A673 (cell line): Measurements from ENCODE around the gene MDP1. TPM values are rescaled to one million over a fixed set of nuclear protein-coding genes. Genes with fewer than 3 reads are reported as not detected.

Experiments
- BruUV-seq: library from RNA; stranded (reverse); fragments of 400-500 nt; replicated peaks from 2 replicates; lab custom pipeline; 2021; lab: Mats Ljungman, UMichigan
- CTCF ChIA-PET: fragments of 300-600 bp; sonication (Branson Sonifier 250); formaldehyde crosslinking; loops from one replicate; lab custom pipeline; 2022; ENCODE audit warnings: antibody characterized with exemption; lab: Charles Lee
- POLR2A ChIA-PET: fragments of 300-600 bp; sonication (Branson Sonifier 250); formaldehyde crosslinking; loops from one replicate; lab custom pipeline; 2022; ENCODE audit warnings: antibody characterized with exemption; ENCODE audit not compliant: low non-redundant PET; lab: Charles Lee
- DNase-seq: peaks from one replicate; pipeline ENCODE4 v3.0.0-alpha.2; 2015; ENCODE audit warnings: low spot score
- H3K27ac ChIP-seq: fragments of 200-600 bp; sonication (generic); 2 replicates; pipeline ENCODE4 v1.5.1; 2016; ENCODE audit warnings: mixed run types, low read depth, mild to moderate bottlenecking, mixed read lengths, antibody characterized with exemption, low read length; ENCODE audit not compliant: poor library complexity, severe bottlenecking
- H3K27me3 ChIP-seq: fragments of 200-600 bp; sonication (generic); replicated peaks from 2 replicates; pipeline ENCODE4 v1.6.1; 2017; ENCODE audit warnings: mixed run types, low read depth, mild to moderate bottlenecking, mixed read lengths, antibody characterized with exemption, low read length; ENCODE audit not compliant: insufficient read depth, poor library complexity
- H3K36me3 ChIP-seq: fragments of 200-600 bp; sonication (generic); 2 replicates; pipeline ENCODE4 v1.6.1; 2016; ENCODE audit warnings: mixed run types, mild to moderate bottlenecking, mixed read lengths, antibody characterized with exemption, low read length; ENCODE audit not compliant: insufficient read depth, poor library complexity, severe bottlenecking
- H3K4me1 ChIP-seq: fragments of 200-600 bp; sonication (generic); 2 replicates; pipeline ENCODE4 v1.6.1; 2017; ENCODE audit warnings: mixed run types, mild to moderate bottlenecking, mixed read lengths, antibody characterized with exemption, low read length; ENCODE audit not compliant: insufficient read depth, poor library complexity, severe bottlenecking
- H3K4me3 ChIP-seq: fragments of 200-600 bp; sonication (generic); 2 replicates; pipeline ENCODE4 v1.5.1; 2016; ENCODE audit warnings: low read depth, mixed run types, mild to moderate bottlenecking, mixed read lengths, low read length; ENCODE audit not compliant: poor library complexity, severe bottlenecking
- H3K9me3 ChIP-seq: fragments of 200-600 bp; sonication (generic); 2 replicates; pipeline ENCODE4 v1.6.1; 2016; ENCODE audit warnings: mixed run types, low read depth, mild to moderate bottlenecking, mixed read lengths, antibody characterized with exemption, low read length; ENCODE audit not compliant: poor library complexity, severe bottlenecking
- CTCF ChIP-seq: fragments of 300-800, 200-600 bp; sonication (generic); conservative IDR thresholded peaks from 2 replicates; pipeline ENCODE4 v1.5.1; 2017; ENCODE audit warnings: low read depth, mild to moderate bottlenecking, antibody characterized with exemption, low read length, moderate library complexity, mixed read lengths
- EZH2 ChIP-seq: fragments of 200-600 bp; sonication (generic); IDR thresholded peaks from 2 replicates; pipeline ENCODE4 v1.6.1; 2017; ENCODE audit warnings: borderline replicate concordance, low read depth, mild to moderate bottlenecking, mixed read lengths, antibody characterized with exemption, low read length; ENCODE audit not compliant: poor library complexity, severe bottlenecking
- intact Hi-C: fragments of 100-400 bp; cut with micrococcal nuclease; formaldehyde crosslinking; loops from one replicate; pipeline ENCODE4 v1.10.0; 2022; ENCODE audit not compliant: unreplicated experiment
- total RNA-seq: library from RNA; stranded (reverse); gene quantifications from 2 replicates; pipeline ENCODE4 v1.2.3, GENCODE V29; 2021

The MDP1 gene
- total RNA-seq, 1 experiment from 2014 or later: 21.3 TPM

- no peak overlapping the region for H3K27ac ChIP-seq
- DNase-seq: no peak
- H3K4me1 ChIP-seq: peaks cover 9% of the 10 kb centered on the region
- TF ChIP-seq EZH2 (no peak), CTCF (no peak)
- CTCF ChIA-PET: no interaction called here
- no peaks in the 10 kb centered on the region for H3K27me3 ChIP-seq
- POLR2A ChIA-PET: no interaction called here
- no peaks in the 10 kb centered on the region for H3K9me3 ChIP-seq
- no TSS peak for BruUV-seq
- H3K36me3 ChIP-seq: peaks cover 42% of the 10 kb centered on the region
- intact Hi-C loops: loop anchor here (5.0 kb wide), 1 partner anchor 40 kb away; the partner anchor contains the start of genes PSME2 and RNF31
- H3K4me3 ChIP-seq: no peak overlapping the region
Measured at GRCh38 chr14:24186831-24187538, 28.9 kb downstream of the MDP1 start.

DNA sequence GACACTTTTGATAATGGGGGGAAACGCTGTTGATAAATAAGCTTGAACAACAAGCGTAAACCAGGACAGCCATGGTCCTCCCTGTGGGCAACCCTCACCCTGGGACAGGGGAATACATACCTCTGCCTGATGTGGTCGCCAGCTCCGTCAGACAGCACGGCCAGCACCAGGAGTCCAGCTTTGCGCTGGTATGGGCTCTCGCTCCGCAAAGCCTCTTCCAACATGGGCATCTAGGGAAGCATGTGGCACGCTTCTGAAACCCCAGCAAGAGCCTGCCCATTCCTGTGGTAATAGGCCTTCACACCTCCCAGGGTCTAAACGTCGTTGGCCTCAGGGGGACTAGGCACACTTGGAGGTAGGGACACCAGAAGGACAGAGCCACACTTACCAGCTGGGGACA lies 30.1 kb downstream of the MDP1 start:
- Histone ChIP-seq H3K4me1 (peaks cover 9% of the 10 kb centered on the region), H3K36me3 (peaks cover 50% of the 10 kb centered on the region), H3K9me3 (no peaks in the 10 kb centered on the region), H3K4me3 (no peak overlapping the region), H3K27ac (no peak overlapping the region), H3K27me3 (no peaks in the 10 kb centered on the region)
- TF ChIP-seq EZH2 (no peak), CTCF (no peak)
- no TSS peak for BruUV-seq
- ChIA-PET POLR2A (no interaction called here), CTCF (no interaction called here)
- intact Hi-C loops: loop anchor here (5.0 kb wide), 1 partner anchor 38 kb away; the partner anchor contains the start of genes PSME2 and RNF31
- DNase-seq: no peak

GRCh38 chr14:24185026-24185425 lies 30.8 kb downstream of the MDP1 start:
- no peaks in the 10 kb centered on the region for H3K27me3 ChIP-seq
- H3K9me3 ChIP-seq: no peaks in the 10 kb centered on the region
- peaks cover 57% of the 10 kb centered on the region for H3K36me3 ChIP-seq
- BruUV-seq: no TSS peak
- no peak for DNase-seq
- intact Hi-C loops: loop anchor here (5.0 kb wide), 1 partner anchor 38 kb away; the partner anchor contains the start of genes PSME2 and RNF31
- ChIA-PET POLR2A (no interaction called here), CTCF (no interaction called here)
- H3K4me1 ChIP-seq: peaks cover 9% of the 10 kb centered on the region
- TF ChIP-seq CTCF: no peak
- no peak for TF ChIP-seq EZH2
- H3K27ac ChIP-seq: no peak overlapping the region
- no peak overlapping the region for H3K4me3 ChIP-seq
